Camera-type eye (tissue), 1 donor: ENCODE measurements around the gene SOS1. TPM values are rescaled to one million over a fixed set of nuclear protein-coding genes. Genes with fewer than 3 reads are reported as not detected.

Experiments used
- total RNA-seq: library from RNA; depleted of rRNA; stranded (reverse); fragments of >200 nt; gene quantifications from one replicate; pipeline ENCODE4 v1.2.3, GENCODE V29; 2014

The SOS1 gene
- 73.2 TPM for total RNA-seq

DNA sequence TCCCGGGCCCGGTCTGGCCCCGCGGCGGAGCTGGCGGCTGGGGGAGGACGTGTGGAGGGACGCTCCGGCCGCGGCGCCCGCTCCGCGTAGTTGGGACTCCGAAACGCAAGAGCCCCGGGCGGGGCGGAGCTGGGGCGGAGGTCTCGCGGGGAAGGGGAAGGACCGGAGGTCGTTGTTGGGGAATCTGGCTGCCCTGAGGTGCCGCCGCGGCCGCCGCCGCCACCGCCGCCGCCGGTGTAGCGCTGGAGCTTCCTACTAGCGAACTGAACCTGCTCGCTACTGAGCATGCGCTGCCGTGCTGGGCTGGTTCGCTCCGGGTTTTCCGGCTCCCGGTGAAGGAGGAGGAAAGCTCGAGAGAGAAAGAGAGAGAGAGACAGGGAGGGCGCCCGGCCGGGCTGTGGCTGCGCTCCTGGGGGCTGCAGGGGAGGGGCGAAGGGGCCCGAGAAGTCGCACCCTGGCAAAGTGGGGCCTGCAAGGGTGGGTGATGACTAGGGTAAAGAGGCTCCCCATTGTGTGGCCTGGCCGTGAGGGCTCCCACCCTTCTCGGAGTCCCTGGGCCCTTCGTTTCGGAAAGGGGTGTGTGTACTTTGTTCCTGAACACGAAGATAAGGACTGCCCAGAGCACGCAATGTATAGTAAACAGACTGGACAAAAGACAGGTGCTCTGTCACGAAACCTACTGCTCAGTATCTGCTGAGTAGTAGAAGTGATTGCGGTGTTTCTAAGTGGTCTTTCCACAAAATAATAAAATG, at the start of gene SOS1:
Gene SOS1, minus strand, starts transcription at position 281 of the 752 bp plus-strand sequence. CDS start 629 bp downstream, outside the sequence.

Other genes starting within 250 kb of the SOS1 start
- gene DHX57, start 245.1 kb downstream of the SOS1 start, total RNA-seq: 40.8 TPM
- 17.5 TPM for gene MORN2, start 245.1 kb downstream of the SOS1 start, total RNA-seq
- gene ARHGEF33, start 231.2 kb downstream of the SOS1 start, total RNA-seq: 3.7 TPM
- gene CDKL4, start 122.9 kb upstream of the SOS1 start, total RNA-seq: 4.1 TPM